Activated CD8-positive, alpha-beta memory T cell treated with anti-CD3 and anti-CD28 coated beads for 24 hours (primary cell): Measurements from ENCODE around the gene ANKRD30A.
"Not testable (repeated sequence)": the region's sequence is repeated elsewhere in the genome, so short reads cannot be mapped to it uniquely, and the experiment has no call there.

Source experiments
- DNase-seq: peaks from one replicate; pipeline ENCODE4 v3.0.0-alpha.2; 2020

The ANKRD30A gene, protein sequence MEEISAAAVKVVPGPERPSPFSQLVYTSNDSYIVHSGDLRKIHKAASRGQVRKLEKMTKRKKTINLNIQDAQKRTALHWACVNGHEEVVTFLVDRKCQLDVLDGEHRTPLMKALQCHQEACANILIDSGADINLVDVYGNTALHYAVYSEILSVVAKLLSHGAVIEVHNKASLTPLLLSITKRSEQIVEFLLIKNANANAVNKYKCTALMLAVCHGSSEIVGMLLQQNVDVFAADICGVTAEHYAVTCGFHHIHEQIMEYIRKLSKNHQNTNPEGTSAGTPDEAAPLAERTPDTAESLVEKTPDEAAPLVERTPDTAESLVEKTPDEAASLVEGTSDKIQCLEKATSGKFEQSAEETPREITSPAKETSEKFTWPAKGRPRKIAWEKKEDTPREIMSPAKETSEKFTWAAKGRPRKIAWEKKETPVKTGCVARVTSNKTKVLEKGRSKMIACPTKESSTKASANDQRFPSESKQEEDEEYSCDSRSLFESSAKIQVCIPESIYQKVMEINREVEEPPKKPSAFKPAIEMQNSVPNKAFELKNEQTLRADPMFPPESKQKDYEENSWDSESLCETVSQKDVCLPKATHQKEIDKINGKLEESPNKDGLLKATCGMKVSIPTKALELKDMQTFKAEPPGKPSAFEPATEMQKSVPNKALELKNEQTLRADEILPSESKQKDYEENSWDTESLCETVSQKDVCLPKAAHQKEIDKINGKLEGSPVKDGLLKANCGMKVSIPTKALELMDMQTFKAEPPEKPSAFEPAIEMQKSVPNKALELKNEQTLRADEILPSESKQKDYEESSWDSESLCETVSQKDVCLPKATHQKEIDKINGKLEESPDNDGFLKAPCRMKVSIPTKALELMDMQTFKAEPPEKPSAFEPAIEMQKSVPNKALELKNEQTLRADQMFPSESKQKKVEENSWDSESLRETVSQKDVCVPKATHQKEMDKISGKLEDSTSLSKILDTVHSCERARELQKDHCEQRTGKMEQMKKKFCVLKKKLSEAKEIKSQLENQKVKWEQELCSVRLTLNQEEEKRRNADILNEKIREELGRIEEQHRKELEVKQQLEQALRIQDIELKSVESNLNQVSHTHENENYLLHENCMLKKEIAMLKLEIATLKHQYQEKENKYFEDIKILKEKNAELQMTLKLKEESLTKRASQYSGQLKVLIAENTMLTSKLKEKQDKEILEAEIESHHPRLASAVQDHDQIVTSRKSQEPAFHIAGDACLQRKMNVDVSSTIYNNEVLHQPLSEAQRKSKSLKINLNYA (N-terminal part only)

DNA sequence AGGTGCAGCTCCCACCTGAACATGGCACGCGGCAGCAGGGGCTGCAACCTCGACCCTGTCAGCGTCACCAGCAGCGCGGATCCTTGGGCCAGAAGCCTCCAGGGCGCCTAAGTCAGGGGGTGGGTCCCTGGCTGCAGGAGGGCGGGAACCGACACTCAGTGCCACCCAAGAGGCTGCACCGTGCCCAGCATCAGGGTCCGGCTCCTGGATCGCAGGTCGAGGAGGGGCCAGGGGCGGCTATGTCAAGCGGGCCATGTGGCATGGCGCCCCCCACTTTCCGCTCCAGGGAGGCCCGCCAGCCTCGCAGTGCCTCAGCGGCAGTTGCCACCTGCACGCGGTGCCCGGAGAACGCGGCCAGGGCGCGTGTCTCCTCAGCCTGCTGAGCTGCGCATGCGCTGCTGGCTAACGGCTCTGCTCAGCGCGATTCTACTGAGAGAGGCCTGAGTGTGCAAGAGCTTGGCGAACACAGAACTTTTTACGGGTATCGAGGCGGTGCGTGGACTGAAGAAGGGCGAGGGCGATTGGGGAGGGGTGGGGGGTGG, at the start of gene ANKRD30A:
ANKRD30A (plus strand) TSS at position 408 of the 542 bp plus-strand sequence. CDS start 190 bp downstream, outside the sequence.
- no peak for DNase-seq

DNA sequence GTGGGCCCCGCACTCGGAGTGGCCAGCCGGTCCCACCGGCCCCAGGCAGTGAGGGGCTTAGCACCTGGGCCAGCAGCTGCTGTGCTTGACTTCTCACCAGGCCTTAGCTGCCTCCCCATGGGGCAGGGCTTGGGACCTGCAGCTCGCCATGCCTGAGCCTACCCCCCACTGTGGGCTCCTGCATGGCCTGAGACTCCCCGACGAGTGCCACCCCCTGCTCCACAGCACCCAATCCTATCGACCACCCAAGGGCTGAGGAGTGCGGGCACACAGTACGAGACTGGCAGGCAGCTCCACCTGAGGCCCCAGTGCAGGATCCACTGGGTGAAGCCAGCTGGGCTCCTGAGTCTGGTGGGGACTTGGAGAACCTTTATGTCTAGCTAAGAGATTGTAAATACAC, 49.3 kb upstream of the ANKRD30A start:
- DNase-seq, result not testable (repeated sequence)

DNA sequence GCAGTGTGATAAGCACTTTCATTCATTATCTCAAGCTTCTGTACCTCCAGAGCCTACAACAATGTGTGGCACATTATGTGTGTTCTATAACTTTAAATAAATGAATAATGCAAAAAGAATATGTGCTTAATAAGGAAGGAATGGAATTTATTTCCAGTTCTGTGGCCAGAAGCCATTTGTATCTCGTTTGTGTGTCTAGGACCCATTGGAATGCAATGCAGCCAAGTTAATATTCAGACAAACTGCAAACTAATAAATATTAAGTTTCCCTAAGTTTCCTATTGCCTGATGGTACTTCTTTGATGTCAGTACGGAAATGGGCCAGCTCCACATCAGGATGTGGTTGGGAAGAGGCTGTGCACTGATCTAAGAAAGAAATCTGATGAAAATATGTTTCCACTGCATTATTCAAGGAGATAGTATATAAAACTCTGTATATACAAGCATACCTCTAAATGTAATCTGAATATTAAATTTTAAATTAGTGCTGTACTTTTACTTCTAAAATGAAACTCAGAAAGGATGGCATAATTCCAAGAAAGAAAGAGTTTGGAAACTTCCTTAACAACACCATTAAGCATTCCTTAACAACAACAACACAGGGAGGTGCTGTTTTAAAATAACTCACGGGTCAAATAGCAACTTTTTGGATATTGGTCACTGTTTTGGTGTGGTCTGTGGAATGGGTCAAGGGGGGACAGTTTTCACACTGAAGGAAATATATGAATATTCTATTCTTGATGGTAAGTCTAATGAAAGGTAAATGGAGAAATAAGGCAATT, 29.4 kb upstream of the ANKRD30A start:
- no peak for DNase-seq

DNA sequence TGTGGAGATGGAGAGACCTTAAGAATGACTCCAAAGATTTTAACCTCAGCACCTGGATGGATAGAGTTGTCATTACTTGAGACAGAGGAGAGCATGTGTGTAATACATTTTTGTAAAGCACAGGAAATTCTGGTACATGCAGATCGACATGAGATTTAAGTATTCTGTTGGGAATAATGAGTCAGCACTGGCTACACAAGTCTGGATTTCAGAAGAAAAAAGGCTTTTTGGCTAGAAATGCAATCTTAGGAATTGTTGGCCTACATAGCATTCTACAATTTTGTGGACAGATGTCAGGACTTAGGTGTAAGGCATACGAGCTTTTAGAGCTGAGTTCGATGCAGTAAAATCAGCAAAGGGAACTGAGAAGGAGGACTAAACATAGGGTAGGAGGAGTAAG, 24.1 kb upstream of the ANKRD30A start:
- DNase-seq, result no peak

DNA sequence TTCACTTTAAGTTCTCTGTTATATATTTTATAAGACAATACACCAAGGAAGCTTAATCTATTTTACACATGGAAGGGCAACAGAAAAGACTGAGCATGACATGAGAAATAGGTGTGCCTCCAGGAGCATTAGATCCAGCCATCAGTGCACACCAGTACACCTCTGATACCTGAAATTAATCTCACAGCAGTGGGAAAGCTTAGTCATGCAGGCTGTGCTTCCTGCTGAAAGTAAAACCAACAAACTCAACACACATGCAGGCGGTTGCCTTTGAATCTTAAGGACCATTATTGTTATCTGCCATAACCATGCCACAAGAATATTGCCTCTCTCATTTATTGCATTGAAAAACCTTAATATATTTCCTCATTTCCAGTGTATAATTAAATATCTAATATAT, 16.4 kb upstream of the ANKRD30A start:
- DNase-seq, result no peak

DNA sequence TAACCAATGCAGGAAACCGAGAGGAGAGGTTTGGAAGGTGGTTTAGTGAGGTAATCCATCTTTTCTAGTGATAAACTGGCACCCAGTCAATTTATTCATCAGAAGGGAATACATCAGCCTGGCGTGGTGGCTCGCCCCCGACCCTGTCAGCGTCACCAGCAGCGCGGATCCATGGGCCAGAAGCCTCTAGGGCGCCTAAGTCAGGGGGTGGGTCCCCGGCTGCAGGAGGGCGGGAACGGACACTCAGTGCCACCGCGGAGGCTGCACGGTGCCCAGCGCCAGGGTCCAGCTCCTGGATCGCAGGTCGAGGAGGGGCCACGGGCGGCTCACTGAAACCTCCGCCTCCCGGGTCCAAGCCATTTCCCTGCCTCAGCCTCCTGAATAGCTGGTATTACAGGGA, 866 bp upstream of the ANKRD30A start:
- no peak for DNase-seq

DNA sequence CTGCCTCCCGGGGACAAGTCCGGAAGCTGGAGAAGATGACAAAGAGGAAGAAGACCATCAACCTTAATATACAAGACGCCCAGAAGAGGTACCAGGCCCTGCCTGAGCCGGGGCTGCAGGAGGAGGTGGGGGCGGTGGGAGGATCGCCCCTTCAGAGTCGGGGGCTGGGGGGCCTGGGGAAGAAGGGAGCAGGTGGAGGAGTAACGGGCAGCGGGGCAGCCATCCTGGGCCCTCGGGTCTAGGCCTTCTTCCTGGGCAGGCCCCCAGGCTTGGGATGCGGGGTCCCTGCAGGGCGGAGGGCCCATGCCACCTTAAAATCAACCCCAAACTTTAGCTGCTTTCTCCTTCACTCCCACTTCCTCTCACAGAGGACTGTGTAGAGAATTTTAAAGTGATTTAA, 523 bp downstream of the ANKRD30A start:
- no peak for DNase-seq

DNA sequence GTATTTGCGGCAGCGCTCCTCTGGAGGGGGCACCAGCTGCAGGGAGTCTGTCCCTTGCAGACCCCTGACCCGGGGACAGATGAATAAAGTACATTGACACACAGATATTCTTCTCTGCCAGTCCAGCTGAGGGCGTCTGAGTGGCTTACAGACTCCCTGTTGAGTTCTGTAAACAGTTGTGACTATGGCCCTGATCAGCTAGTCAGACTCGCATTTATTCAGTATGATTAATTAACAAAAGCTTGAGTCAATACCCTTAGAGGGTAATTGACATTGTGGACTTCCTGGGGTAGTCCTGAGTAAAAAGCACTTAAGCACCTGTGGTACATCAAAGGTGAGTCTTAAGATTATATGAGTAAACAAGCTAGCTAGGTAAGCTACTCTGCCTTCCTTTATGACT, 21.0 kb downstream of the ANKRD30A start:
- no peak for DNase-seq

DNA sequence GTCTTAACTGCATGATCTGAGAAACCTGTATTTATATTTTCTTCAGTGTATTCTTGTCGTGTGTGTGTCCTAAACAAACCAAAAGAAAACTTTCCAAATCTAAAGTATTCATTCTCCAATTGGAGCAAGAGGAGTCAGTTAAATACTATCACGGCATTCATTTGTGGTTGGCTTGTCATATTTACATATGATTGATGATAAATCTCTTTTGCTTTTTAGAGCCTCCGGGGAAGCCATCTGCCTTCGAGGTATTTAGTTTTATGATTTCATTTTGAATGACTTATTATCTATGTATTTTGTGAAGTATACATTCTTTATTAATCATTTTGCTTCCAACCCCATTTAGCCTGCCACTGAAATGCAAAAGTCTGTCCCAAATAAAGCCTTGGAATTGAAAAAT, 37.0 kb downstream of the ANKRD30A start:
- not testable (repeated sequence) for DNase-seq

DNA sequence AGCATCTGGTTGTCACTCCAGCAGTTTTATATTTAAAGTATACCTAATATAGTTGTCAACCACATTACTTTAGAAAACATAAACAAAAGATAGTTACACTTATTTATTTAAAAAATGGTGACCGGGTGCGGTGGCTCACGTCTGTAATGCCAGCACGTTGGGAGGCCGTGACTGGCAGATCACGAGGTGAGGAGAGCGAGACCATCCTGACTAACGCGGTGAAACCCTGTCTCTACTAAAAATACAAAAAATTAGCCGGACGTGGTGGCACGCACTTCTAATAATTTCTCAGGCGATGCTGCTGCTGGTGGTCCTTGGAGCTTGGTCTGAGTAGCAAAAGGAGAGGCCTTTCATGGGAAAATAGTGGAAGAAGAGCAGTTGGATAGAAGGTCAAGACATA, 46.5 kb downstream of the ANKRD30A start:
- not testable (repeated sequence) for DNase-seq

DNA sequence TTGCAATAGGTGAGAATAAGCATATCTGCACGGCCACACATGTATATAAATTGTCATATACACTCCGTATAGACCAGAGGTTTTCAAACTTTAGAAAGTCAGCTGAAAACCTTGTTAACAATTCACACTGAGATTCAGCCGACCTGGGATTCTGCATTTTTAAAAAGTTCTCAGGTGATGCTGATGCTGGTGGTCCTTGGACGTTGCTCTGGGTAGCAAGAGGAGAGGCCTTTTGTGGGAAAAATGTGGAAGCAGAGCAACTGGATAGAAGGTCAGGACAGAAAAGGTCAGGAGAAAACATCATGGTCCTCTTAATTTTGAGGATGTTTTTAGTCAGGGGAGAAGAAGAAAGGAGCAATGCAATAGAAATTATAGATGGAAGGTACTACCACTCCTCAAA, 52.9 kb downstream of the ANKRD30A start:
- not testable (repeated sequence) for DNase-seq

DNA sequence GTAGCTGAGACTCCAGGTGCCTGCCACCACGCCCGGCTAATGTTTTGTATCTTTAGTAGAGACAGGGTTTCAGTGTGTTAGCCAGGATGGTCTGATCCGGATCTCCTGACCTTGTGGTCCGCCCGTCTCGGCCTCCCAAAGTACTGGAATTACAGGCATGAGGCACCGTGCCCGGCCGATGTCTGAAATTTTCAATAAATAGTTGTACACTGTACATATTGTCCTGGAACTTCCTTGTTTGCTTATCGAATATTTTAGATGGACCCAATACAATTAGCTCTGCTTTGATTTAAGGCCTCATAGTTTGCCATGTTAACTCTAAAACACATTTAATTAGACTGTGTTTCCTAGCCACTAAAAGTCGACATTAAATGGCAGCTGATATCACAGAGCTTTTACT, 57.3 kb downstream of the ANKRD30A start:
- not testable (repeated sequence) for DNase-seq

DNA sequence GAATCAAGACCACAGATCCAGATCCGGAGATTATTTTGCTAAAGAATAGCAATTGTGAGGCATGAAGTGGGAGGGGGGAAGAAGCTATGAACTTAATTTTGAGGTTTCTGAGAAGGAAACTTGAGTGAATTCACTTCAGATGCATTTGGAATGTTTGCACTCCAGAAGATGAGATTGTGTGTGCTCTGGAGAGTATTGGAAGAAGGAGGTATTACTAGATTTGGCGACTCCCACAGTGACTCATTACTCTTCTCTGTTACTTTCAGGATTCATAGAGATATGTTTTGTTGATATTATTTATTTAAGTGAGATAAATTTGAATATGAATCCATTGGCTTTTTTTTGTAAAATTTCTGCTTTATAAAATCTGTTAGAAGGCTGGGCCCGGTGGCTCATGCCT, 80.7 kb downstream of the ANKRD30A start:
- DNase-seq, result no peak

DNA sequence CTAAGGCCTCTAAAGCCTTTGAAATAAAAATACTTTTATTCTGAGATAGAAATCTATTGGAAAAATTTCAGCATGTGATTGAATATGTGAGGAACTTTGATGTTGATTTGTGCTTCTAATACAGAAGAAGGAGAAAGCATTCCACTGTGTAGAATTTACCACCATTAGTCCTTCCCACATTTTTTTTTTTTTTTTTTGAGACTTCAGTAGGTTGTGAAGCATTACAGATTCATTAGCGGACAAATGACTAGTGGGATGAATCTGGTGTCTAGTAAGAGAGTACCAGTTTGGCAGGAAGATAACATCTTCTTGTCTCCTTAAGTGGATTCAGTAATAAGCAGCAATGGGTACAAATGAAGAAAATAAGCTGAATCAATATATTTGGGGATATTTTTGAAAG, 95.5 kb downstream of the ANKRD30A start:
- no peak for DNase-seq

DNA sequence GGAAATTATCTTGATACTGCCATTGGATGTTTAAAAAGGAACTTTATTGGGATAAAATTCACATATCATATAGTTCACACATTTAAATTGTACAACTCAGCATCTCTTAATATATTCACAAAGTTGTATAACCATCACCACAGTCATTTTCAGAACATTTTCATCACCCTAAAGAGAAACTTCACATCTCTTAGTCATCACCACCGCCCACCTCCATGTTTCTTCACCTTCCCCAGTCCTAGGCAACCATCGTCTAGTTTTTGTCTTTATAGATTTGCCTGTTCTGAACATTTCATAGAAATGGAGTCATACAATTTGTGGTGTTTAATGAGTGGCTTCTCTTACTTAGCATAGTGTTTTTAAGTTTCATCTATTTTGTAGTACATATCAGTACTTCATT, 96.6 kb downstream of the ANKRD30A start:
- no peak for DNase-seq

DNA sequence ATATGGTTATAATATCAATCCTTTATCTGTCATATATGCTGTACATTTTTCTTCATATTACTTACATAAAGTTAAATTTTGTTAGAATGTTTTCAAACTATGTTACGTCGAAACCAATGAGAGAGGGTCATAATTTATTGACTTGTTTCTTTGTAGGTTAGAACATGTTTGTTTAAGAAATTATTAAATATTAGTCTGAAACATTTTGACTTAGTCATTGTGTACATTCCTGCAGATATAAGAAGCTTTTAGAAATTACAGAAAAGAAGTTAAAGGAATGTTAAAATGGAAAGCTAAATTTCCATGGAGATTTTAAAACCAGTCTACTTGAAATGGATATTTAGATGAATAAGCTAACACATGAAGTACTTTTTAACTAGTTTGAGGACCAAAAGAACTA, 99.8 kb downstream of the ANKRD30A start:
- no peak for DNase-seq

DNA sequence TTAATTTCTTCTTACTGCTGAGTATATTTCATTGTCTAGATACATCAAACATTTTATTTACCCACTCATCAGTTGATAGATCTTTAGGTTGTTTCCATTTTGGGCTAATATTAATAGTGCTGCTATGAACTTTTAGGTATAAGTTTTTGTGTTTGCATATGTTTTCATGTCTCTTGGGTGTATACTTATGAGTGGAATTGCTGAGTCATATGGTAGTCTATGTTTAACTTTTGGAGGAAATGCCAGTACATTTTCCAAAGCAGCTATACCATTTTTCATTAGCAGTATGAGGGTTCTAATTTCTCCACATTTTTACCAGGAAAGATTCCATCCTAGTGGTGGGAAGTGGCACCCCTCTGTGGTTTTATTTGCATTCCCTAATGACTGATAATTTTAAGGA, 101.1 kb downstream of the ANKRD30A start:
- DNase-seq, result no peak

DNA sequence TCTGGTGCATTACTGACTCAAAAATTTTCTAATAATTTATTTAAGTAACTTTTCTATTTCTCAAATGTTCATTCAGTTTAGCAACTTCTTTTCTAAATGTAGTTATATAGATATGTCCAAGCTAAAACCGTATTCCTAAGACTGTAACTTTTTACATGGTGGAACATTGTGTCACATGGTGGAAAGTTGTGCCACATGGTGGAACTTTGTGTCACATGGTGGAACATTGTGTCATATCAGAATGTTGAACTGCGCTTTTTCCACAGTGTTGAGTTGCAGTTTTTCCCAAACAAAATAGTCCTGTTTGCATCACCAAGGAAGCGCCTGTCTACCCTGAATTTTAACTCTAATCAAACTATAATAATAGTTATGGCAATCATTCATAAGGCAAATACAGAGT, 109.3 kb downstream of the ANKRD30A start:
- no peak for DNase-seq

DNA sequence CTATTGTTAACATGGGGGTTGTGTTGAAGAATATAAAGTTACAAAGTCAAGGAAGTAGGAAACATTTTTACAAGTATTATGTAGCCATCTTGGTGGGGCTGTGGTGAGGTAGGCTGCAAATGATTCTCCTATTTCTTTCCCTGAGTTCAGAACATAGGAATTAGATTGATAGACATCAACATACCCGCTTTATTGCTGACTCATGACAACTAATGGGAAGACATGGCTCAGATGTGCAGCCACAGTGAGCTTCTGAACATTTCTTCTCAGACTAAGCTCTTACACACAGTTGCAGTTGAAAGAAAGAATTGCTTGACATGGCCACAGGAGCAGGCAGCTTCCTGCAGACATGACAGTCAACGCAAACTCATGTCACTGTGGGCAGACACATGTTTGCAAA, 110.7 kb downstream of the ANKRD30A start:
- DNase-seq, result no peak

DNA sequence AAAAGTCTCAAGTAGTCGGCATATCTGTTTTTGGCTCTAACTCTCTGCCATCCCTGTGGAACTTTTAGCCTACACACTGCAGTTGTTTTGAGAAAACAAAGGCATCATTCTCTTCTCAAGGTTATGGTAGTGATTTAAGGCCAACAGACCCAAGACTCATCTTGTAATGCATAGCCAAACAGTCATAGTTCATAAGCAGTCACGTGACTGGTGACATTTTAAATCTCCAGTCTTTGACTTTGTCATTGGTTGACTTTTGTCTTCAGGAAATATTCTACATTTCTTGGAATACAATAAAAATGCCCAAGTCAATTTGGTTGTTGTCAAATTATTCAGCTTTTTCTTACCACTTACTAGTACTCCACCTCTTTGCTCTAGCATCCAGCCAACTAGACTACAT, 114.8 kb downstream of the ANKRD30A start:
- DNase-seq, result no peak

DNA sequence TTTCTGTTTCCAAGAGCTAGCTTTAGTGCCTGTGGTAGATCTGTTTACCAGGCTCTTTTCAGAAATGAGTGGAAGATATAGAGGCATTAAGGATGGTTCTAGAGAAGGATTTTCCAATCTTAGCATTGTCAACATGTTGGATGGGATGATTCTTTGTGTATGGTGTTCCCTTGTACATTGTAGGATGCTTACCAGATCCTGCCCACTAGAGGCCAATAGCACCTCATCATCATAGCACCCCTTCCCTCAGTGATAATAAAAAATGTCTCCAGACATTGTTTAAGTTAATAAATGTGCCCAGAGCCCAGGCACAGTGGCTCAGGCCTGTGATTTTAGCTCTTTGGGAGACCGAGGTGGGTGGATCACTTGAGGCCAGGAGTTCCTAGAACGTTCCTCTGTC, 121.2 kb downstream of the ANKRD30A start:
- no peak for DNase-seq

DNA sequence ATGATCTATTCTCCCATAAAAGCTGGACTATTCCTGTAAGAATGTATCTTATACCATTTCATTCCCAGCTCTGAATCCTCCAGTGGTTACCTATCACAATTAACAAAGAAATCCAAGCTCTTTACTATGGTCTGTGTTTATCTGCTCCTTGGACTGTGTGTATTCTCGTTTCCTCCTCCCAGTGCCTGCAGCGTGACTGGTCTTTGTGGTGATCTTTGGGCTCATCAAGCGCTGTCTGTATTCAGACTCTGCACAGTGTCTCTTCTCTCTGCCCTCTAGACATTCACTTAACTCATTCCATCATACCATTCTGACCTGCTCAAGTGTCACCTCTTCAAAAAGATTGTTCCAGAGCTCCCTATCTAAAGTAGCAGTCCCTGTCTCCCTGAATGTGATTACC, 130.4 kb downstream of the ANKRD30A start:
- not testable (repeated sequence) for DNase-seq
